GM19455 (cell line): ENCODE data around the gene PTS.
"Not testable (repeated sequence)": the region's sequence is repeated elsewhere in the genome, so short reads cannot be mapped to it uniquely, and the experiment has no call there.

ENCODE experiments used
- ATAC-seq: cut with Tn5 transposase; IDR thresholded peaks from one replicate; pipeline ENCODE4 v1.9.1; 2021; ENCODE audit not compliant: unreplicated experiment

PTS gene

GRCh38 chr11:112226062-112226830 is at the start of gene PTS:
PTS (plus strand) TSS chr11:112226428; CDS start chr11:112226444, 16 bp downstream.
- ATAC-seq = peak; percentile 97

GRCh38 chr11:112177589-112177988 is 48.6 kb upstream of the PTS start:
- no peak for ATAC-seq

GRCh38 chr11:112178428-112178827 is 47.8 kb upstream of the PTS start:
- ATAC-seq = no peak

GRCh38 chr11:112178936-112179335 is 47.3 kb upstream of the PTS start:
- ATAC-seq = no peak

- no peak for ATAC-seq
Measured at GRCh38 chr11:112179601-112180000, 46.6 kb upstream of the PTS start.

- ATAC-seq = no peak
Measured at GRCh38 chr11:112182867-112183266, 43.4 kb upstream of the PTS start.

GRCh38 chr11:112185883-112186282 is 40.3 kb upstream of the PTS start:
- ATAC-seq = no peak

- ATAC-seq = no peak
Measured at GRCh38 chr11:112186304-112186703, 39.9 kb upstream of the PTS start.

- ATAC-seq = not testable (repeated sequence)
Measured at GRCh38 chr11:112195113-112195512, 31.1 kb upstream of the PTS start.

- no peak for ATAC-seq
Measured at GRCh38 chr11:112195951-112196351, 30.3 kb upstream of the PTS start.

- no peak for ATAC-seq
Measured at GRCh38 chr11:112196519-112197087, 29.6 kb upstream of the PTS start.

- ATAC-seq = not testable (repeated sequence)
Measured at GRCh38 chr11:112199101-112199500, 27.1 kb upstream of the PTS start.

- no peak for ATAC-seq
Measured at GRCh38 chr11:112200252-112200651, 26.0 kb upstream of the PTS start.

GRCh38 chr11:112206071-112206470 is 20.2 kb upstream of the PTS start:
- no peak for ATAC-seq

GRCh38 chr11:112210890-112211289 is 15.3 kb upstream of the PTS start:
- no peak for ATAC-seq

- no peak for ATAC-seq
Measured at GRCh38 chr11:112211536-112211935, 14.7 kb upstream of the PTS start.

- ATAC-seq = no peak
Measured at GRCh38 chr11:112212290-112212689, 13.9 kb upstream of the PTS start.

- no peak for ATAC-seq
Measured at GRCh38 chr11:112212710-112213109, 13.5 kb upstream of the PTS start.

- ATAC-seq = no peak
Measured at GRCh38 chr11:112213753-112214152, 12.5 kb upstream of the PTS start.

- no peak for ATAC-seq
Measured at GRCh38 chr11:112215621-112216020, 10.6 kb upstream of the PTS start.

GRCh38 chr11:112216561-112217105 is 9.6 kb upstream of the PTS start:
- no peak for ATAC-seq

GRCh38 chr11:112219476-112220232 is 6.6 kb upstream of the PTS start:
- peak; percentile 97 for ATAC-seq
